H1 (cell line): Measurements from ENCODE around the gene MINAR2. TPM values are rescaled to one million over a fixed set of nuclear protein-coding genes. Genes with fewer than 3 reads are reported as not detected.

Source experiments
- CTCF ChIA-PET: fragments of 300-600 bp; sonication (Branson Sonifier 250); formaldehyde crosslinking; loops from one replicate; lab custom pipeline; 2021; ENCODE audit not compliant: partially characterized antibody; lab: Charles Lee
- POLR2A ChIA-PET: fragments of 300-600 bp; sonication (Branson Sonifier 250); formaldehyde crosslinking; loops from one replicate; lab custom pipeline; 2021; ENCODE audit warnings: inconsistent platforms; ENCODE audit not compliant: partially characterized antibody; lab: Charles Lee
- DNase-seq, 2 experiments: peaks; one replicate each; pipeline versions ENCODE4 v3.0.0 to v3.0.0-alpha.2; 2010 to 2022; ENCODE audit warnings: low spot score in 2 of 2, low read depth in 1 of 2, mixed read lengths in 1 of 2
- FAIRE-seq: peaks from 2 replicates; lab custom pipeline; 2011; peaks lifted over from hg19 to GRCh38; lab: Jason Lieb, UNC
- H2AFZ ChIP-seq: 2 replicates; pipeline ENCODE4 v1.8.1; 2012; ENCODE audit warnings: low read length, inconsistent platforms
- H2AK5ac ChIP-seq: 2 replicates; pipeline ENCODE4 v1.6.1; 2013; ENCODE audit warnings: low read depth, low read length
- H2BK120ac ChIP-seq: replicated peaks from 2 replicates; pipeline ENCODE3; 2013; ENCODE audit warnings: low read depth, low read length, inconsistent platforms
- H2BK12ac ChIP-seq: 2 replicates; pipeline ENCODE4 v1.6.1; 2013; ENCODE audit warnings: low read depth, low read length
- H2BK15ac ChIP-seq: 2 replicates; pipeline ENCODE4 v1.6.1; 2013; ENCODE audit warnings: low read length
- H2BK20ac ChIP-seq: 2 replicates; pipeline ENCODE4 v1.6.1; 2013; ENCODE audit warnings: low read length
- H2BK5ac ChIP-seq: 2 replicates; pipeline ENCODE4 v1.6.1; 2013; ENCODE audit warnings: low read depth, low read length
- H3K14ac ChIP-seq: 2 replicates; pipeline ENCODE4 v1.6.1; 2013; ENCODE audit warnings: inconsistent platforms; ENCODE audit not compliant: insufficient read length
- H3K18ac ChIP-seq: 2 replicates; pipeline ENCODE4 v1.6.1; 2013; ENCODE audit warnings: low read length; ENCODE audit errors: extremely low read depth
- H3K23ac ChIP-seq: 2 replicates; pipeline ENCODE4 v1.6.1; 2013; ENCODE audit warnings: inconsistent platforms; ENCODE audit not compliant: insufficient read length
- H3K23me2 ChIP-seq: 2 replicates; pipeline ENCODE4 v1.6.1; 2013; ENCODE audit warnings: low read depth, low read length
- H3K27ac ChIP-seq: 2 replicates; pipeline ENCODE4 v1.6.1; 2011; ENCODE audit warnings: low read depth, low read length, inconsistent platforms
- H3K27me3 ChIP-seq, 4 experiments: replicated peaks in 1 of 4; 1 replicate in 1 of 4; 2 replicates in 3 of 4; pipeline versions ENCODE4 v1.6.1 to v1.8.1; 2011 to 2013; ENCODE audit warnings: low read length in 3 of 4, mild to moderate bottlenecking in 3 of 4, inconsistent platforms in 2 of 4, mixed read lengths in 2 of 4, moderate library complexity in 1 of 4; ENCODE audit not compliant: control insufficient read depth in 3 of 4, insufficient read depth in 3 of 4; ENCODE audit errors: extremely low read depth in 1 of 4
- H3K36me3 ChIP-seq, 4 experiments: 2 replicates each; pipeline versions ENCODE4 v1.6.1 to v1.8.1; 2011 to 2013; ENCODE audit warnings: mild to moderate bottlenecking in 4 of 4, low read length in 3 of 4, moderate library complexity in 2 of 4, control low read depth in 1 of 4, inconsistent platforms in 1 of 4; ENCODE audit not compliant: insufficient read depth in 4 of 4, control insufficient read depth in 2 of 4
- H3K4ac ChIP-seq: replicated peaks from 2 replicates; pipeline ENCODE3; 2013; ENCODE audit warnings: low read length, low read depth, mixed read lengths, inconsistent platforms; ENCODE audit not compliant: insufficient read length
- H3K4me1 ChIP-seq, 4 experiments: replicated peaks in 1 of 4; 1 replicate in 1 of 4; 2 replicates in 3 of 4; pipeline versions ENCODE4 v1.6.1 to v1.8.1; 2011 to 2013; ENCODE audit warnings: low read length in 3 of 4, inconsistent platforms in 2 of 4, mixed read lengths in 1 of 4; ENCODE audit not compliant: insufficient read depth in 4 of 4, control insufficient read depth in 3 of 4
- H3K4me2 ChIP-seq, 2 experiments: 2 replicates each; pipeline versions ENCODE4 v1.6.1 to v1.8.1; 2011 to 2013; ENCODE audit warnings: low read depth in 2 of 2, low read length in 2 of 2, control low read depth in 1 of 2, inconsistent platforms in 1 of 2, mild to moderate bottlenecking in 1 of 2; ENCODE audit not compliant: insufficient read depth in 1 of 2
- H3K4me3 ChIP-seq, 4 experiments: fragments of 200-600, 300-600 bp in 1 of 4; sonication (generic), shearing (Covaris generic), sonication (Bioruptor Twin) in 1 of 4; 2 replicates each; pipeline versions ENCODE4 v1.5.1 to v1.8.1; 2011 to 2016; ENCODE audit warnings: low read length in 4 of 4, low read depth in 3 of 4, control low read depth in 2 of 4, inconsistent platforms in 2 of 4, mild to moderate bottlenecking in 2 of 4, mixed read lengths in 1 of 4, moderate library complexity in 1 of 4; ENCODE audit not compliant: insufficient read depth in 2 of 4; ENCODE audit errors: extremely low read depth in 1 of 4
- H3K56ac ChIP-seq: replicated peaks from 2 replicates; pipeline ENCODE3; 2013; ENCODE audit warnings: low read depth, mild to moderate bottlenecking, mixed read lengths, low read length, inconsistent platforms; ENCODE audit not compliant: insufficient read length
- H3K79me1 ChIP-seq: 2 replicates; pipeline ENCODE4 v1.6.1; 2013; ENCODE audit warnings: low read depth, low read length, control low read depth
- H3K79me2 ChIP-seq, 2 experiments: 2 replicates each; pipeline versions ENCODE4 v1.6.1 to v1.8.1; 2012 to 2013; ENCODE audit warnings: low read length in 2 of 2, mild to moderate bottlenecking in 2 of 2, inconsistent platforms in 1 of 2; ENCODE audit not compliant: insufficient read depth in 2 of 2, control insufficient read depth in 1 of 2
- H3K9ac ChIP-seq, 4 experiments: replicated peaks in 1 of 4; 1 replicate in 1 of 4; 2 replicates in 3 of 4; pipeline versions ENCODE4 v1.6.1 to v1.8.1; 2011 to 2013; ENCODE audit warnings: low read depth in 3 of 4, low read length in 3 of 4, control low read depth in 2 of 4, mild to moderate bottlenecking in 2 of 4, moderate library complexity in 2 of 4, inconsistent platforms in 1 of 4; ENCODE audit errors: extremely low read depth in 1 of 4
- H3K9me3 ChIP-seq, 2 experiments: 2 replicates each; pipeline versions ENCODE4 v1.6.1 to v1.8.1; 2012 to 2013; ENCODE audit warnings: mild to moderate bottlenecking in 2 of 2, moderate library complexity in 2 of 2, control low read depth in 1 of 2, inconsistent platforms in 1 of 2, low read depth in 1 of 2, low read length in 1 of 2, mixed read lengths in 1 of 2; ENCODE audit not compliant: insufficient read depth in 2 of 2
- H4K20me1 ChIP-seq, 2 experiments: replicated peaks in 1 of 2; 2 replicates each; pipeline versions ENCODE3 to v1.8.1; 2011 to 2013; ENCODE audit warnings: inconsistent platforms in 2 of 2, low read length in 2 of 2, mild to moderate bottlenecking in 1 of 2; ENCODE audit not compliant: insufficient read depth in 2 of 2, control insufficient read depth in 1 of 2
- H4K5ac ChIP-seq: 2 replicates; pipeline ENCODE4 v1.6.1; 2013; ENCODE audit warnings: low read length, low read depth, mixed read lengths, inconsistent platforms; ENCODE audit not compliant: insufficient read length
- H4K8ac ChIP-seq: 2 replicates; pipeline ENCODE4 v1.8.0; 2013; ENCODE audit warnings: mild to moderate bottlenecking, moderate library complexity, low read length, inconsistent platforms; ENCODE audit not compliant: insufficient read depth; ENCODE audit errors: extremely low read depth
- H4K91ac ChIP-seq: replicated peaks from 2 replicates; pipeline ENCODE3; 2013; ENCODE audit warnings: low read length, mixed read lengths, inconsistent platforms; ENCODE audit not compliant: insufficient read length
- HDAC2 ChIP-seq, 2 experiments: fragments of 300-600 bp in 1 of 2; sonication (generic) in 1 of 2; IDR thresholded peaks; 2 replicates each; pipeline ENCODE4 v1.6.1; 2011 to 2012; ENCODE audit warnings: low read depth in 2 of 2, low read length in 2 of 2, mild to moderate bottlenecking in 2 of 2, moderate library complexity in 2 of 2, borderline replicate concordance in 1 of 2, inconsistent platforms in 1 of 2
- NANOG ChIP-seq: IDR thresholded peaks from 2 replicates; pipeline ENCODE4 v1.6.1; 2011; ENCODE audit warnings: low read length, low read depth, mild to moderate bottlenecking, inconsistent platforms; ENCODE audit not compliant: insufficient read depth, poor library complexity, severe bottlenecking
- TAF1 ChIP-seq: IDR thresholded peaks from 2 replicates; pipeline ENCODE4 v1.6.1; 2011; ENCODE audit warnings: mild to moderate bottlenecking, low read depth, low read length
- TAF7 ChIP-seq: optimal IDR thresholded peaks from 2 replicates; pipeline ENCODE3; 2011; ENCODE audit warnings: low read depth, mild to moderate bottlenecking, inconsistent platforms, low read length, moderate library complexity, borderline replicate concordance
- WGBS, 2 experiments: shearing (Covaris generic) in 1 of 2; methylation state at CpG; one replicate each; pipeline versions ENCODE4 v1.1.6 to v1.1.7; 2013 to 2015; ENCODE audit warnings: low lambda C conversion rate in 2 of 2, mixed read lengths in 2 of 2, inconsistent platforms in 1 of 2, low coverage in 1 of 2, missing lambda C conversion rate in 1 of 2; ENCODE audit not compliant: insufficient replicate concordance in 2 of 2, insufficient coverage in 1 of 2, insufficient read length in 1 of 2; ENCODE audit errors: extremely low coverage in 1 of 2, missing lambda C conversion rate in 1 of 2; 5-methylcytosine and 5-hydroxymethylcytosine counted together
- polyA plus RNA-seq, 7 experiments: library from polyadenylated mRNA; depleted of rRNA in 3 of 7; stranded (reverse) in 5 of 7; unstranded in 2 of 7; fragments of >200 nt in 5 of 7; fragments of 200-250 nt in 2 of 7; gene quantifications; 1 replicate in 5 of 7; 2 replicates in 1 of 7; 4 replicates in 1 of 7; pipeline versions ENCODE4 v1.2.1 to v1.2.3, GENCODE V29; 2011 to 2013; ENCODE audit warnings: missing spikeins in 2 of 7, mixed read lengths in 2 of 7
- total RNA-seq: library from RNA; stranded (reverse); fragmentation: NEBNext Ultra II Directional; extraction: Animal tissue kit (Norgen Biotek cat#: 25700); gene quantifications from 2 replicates; pipeline ENCODE4 v1.2.1, GENCODE V29; 2021

Gene MINAR2
- total and polyA plus RNA-seq, 2 of the 8 experiments (the other 6 are each of a cell fraction or from before 2014, with no cell fraction given) = 0.17 TPM; not detected in 1

- no peak overlapping the region for H2AFZ ChIP-seq
- no peaks in the 10 kb centered on the region for H3K36me3 ChIP-seq
- no peak overlapping the region for H3K4me2 ChIP-seq
- no peak overlapping the region for H4K8ac ChIP-seq
- no peak overlapping the region for H3K14ac ChIP-seq
- H3K18ac ChIP-seq = no peak overlapping the region
- no peaks in the 10 kb centered on the region; a peak in 1 of 7 replicates for H3K27me3 ChIP-seq
- TF ChIP-seq TAF1 (no peak), NANOG (no peak), HDAC2 (IDR thresholded peaks at IDR 0.05; ENCODE audit: borderline replicate concordance in 1 of 2, low read depth in 2 of 2, low read length in 2 of 2) (no peak), TAF7 (no peak)
- no peak overlapping the region for H3K4me3 ChIP-seq
- H3K79me1 ChIP-seq = no peaks in the 10 kb centered on the region
- no peak overlapping the region for H2BK12ac ChIP-seq
- no peak overlapping the region for H3K23ac ChIP-seq
- H3K27ac ChIP-seq = no peak overlapping the region
- H3K23me2 ChIP-seq = no peaks in the 10 kb centered on the region
- H3K56ac ChIP-seq = no peak overlapping the region
- H2BK5ac ChIP-seq = no peak overlapping the region
- ChIA-PET CTCF (interaction anchor here (0.7 to 13.7 kb wide), 8 partner anchors 15 to 368 kb away, joined by 3 to 290 read pairs (median 4); no protein-coding TSS in a partner anchor), POLR2A (no interaction called here)
- H3K9ac ChIP-seq = no peak overlapping the region
- H2BK20ac ChIP-seq = no peak overlapping the region
- WGBS, 2 experiments = 90% methylated on average over 5 of the region's 5 CpGs; no CpG with 5 or more reads in 1 of the 2 experiments
- no peak overlapping the region for H3K4ac ChIP-seq
- FAIRE-seq (no peak), DNase-seq (no peak)
- H2BK120ac ChIP-seq = no peak overlapping the region
- no peak overlapping the region for H4K5ac ChIP-seq
- H4K20me1 ChIP-seq = no peaks in the 10 kb centered on the region
- H2AK5ac ChIP-seq = no peak overlapping the region
- H4K91ac ChIP-seq = no peak overlapping the region
- peaks cover 0 to 4% (median 0%) of the 10 kb centered on the region in 4 experiments; a peak in 2 of 7 replicates for H3K4me1 ChIP-seq
- H3K9me3 ChIP-seq = no peaks in the 10 kb centered on the region
- no peaks in the 10 kb centered on the region for H3K79me2 ChIP-seq
- no peak overlapping the region for H2BK15ac ChIP-seq
These were observed 25.5 kb downstream of the MINAR2 start for GRCh38 chr5:129773376-129773775.
